NCI-H146 treated with DMSO at 0.1 percent for 48 hours (cell line): ENCODE measurements around the gene TRAPPC5.
"Not testable (repeated sequence)": the region's sequence is repeated elsewhere in the genome, so short reads cannot be mapped to it uniquely, and the experiment has no call there.

ENCODE experiments used
- DNase-seq: peaks from one replicate; lab custom pipeline; 2025; ENCODE audit not compliant: unreplicated experiment; lab: John Stamatoyannopoulos, UW

TRAPPC5 gene

GRCh38 chr19:7680606-7681339, at the start of gene TRAPPC5:
Gene TRAPPC5 (plus strand): TSS chr19:7680833. CDS start chr19:7682254, 1,421 bp downstream.
- DNase-seq = no peak

GRCh38 chr19:7631577-7631976, 49.1 kb upstream of the TRAPPC5 start:
- DNase-seq = no peak

GRCh38 chr19:7632340-7633203, 48.1 kb upstream of the TRAPPC5 start:
- DNase-seq = no peak

GRCh38 chr19:7633698-7634097, 46.9 kb upstream of the TRAPPC5 start, which contains the start of gene PCP2:
Gene PCP2 (minus strand): TSS chr19:7633719. CDS start chr19:7633457, 262 bp downstream.
- peak; percentile 27 for DNase-seq

- DNase-seq = no peak
Measured at GRCh38 chr19:7635670-7636069, 45.0 kb upstream of the TRAPPC5 start.

GRCh38 chr19:7636317-7636690, 44.3 kb upstream of the TRAPPC5 start:
- DNase-seq = no peak

GRCh38 chr19:7636691-7637373, 43.8 kb upstream of the TRAPPC5 start, which contains the start of gene STXBP2:
Gene STXBP2 (plus strand): TSS chr19:7637110. CDS start chr19:7637150, 40 bp downstream.
- DNase-seq = peak; percentile 34

GRCh38 chr19:7637374-7638256, 43.0 kb upstream of the TRAPPC5 start:
- DNase-seq = no peak

GRCh38 chr19:7638802-7639465, 41.7 kb upstream of the TRAPPC5 start:
- DNase-seq = no peak

- no peak for DNase-seq
Measured at GRCh38 chr19:7639863-7640348, 40.7 kb upstream of the TRAPPC5 start.

GRCh38 chr19:7640803-7641202, 39.8 kb upstream of the TRAPPC5 start:
- DNase-seq = no peak

- DNase-seq = no peak
Measured at GRCh38 chr19:7641290-7642276, 39.0 kb upstream of the TRAPPC5 start.

- no peak for DNase-seq
Measured at GRCh38 chr19:7642295-7643030, 38.2 kb upstream of the TRAPPC5 start.

GRCh38 chr19:7643031-7643415, 37.6 kb upstream of the TRAPPC5 start:
- DNase-seq = no peak

- DNase-seq = not testable (repeated sequence)
Measured at GRCh38 chr19:7643629-7644549, 36.7 kb upstream of the TRAPPC5 start.

- DNase-seq = no peak
Measured at GRCh38 chr19:7644550-7644877, 36.1 kb upstream of the TRAPPC5 start.

GRCh38 chr19:7645163-7645562, 35.5 kb upstream of the TRAPPC5 start:
- DNase-seq = no peak
